Measurements from ENCODE around the gene RXRG.

The RXRG gene

GRCh38 chr1:165445388-165445787 lies 462 bp upstream of the RXRG start:
- DNase-seq, result no peak

- no peak for DNase-seq
Measured at GRCh38 chr1:165443539-165444311, 1.2 kb downstream of the RXRG start.

DNA sequence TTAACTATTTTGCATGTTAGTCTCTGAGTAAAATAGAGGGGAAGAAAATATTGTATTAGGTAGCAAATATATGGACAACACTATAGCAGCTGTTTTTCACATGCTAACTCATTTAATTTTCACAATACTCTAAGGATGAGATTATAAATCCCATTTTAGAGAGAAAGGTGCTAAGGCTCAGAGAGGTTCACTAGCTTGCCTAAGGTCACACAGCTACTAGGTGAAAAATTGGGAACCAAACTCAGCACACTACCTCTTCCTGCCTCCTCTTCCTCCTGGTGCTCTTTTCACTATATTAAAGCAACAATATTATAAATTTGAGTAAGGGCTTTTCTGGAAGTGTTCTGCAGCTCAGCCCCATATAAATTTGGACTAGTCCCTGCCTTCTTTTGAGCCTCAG lies 2.3 kb downstream of the RXRG start:
- no peak for DNase-seq

DNA sequence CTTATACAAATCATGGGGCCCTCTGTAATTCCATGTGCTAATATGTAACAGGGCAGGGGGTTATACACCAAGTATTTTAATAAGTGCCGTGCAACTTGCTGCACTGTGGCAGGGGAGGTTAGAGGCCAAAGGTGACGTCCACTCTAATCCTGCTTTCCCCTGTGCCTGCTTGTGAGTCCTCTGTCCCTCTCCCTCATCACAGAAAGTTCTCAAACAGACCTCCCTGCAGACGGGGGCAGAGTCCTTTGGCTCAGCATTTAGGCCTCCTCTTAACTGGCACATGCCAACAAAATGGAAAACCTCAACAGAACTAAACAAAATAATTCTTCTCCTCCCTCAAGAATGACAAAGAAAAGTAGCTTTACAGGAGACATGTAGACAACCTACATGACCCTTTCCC lies 2.9 kb downstream of the RXRG start:
- DNase-seq, result no peak

GRCh38 chr1:165441166-165441880 lies 3.6 kb downstream of the RXRG start:
- DNase-seq, result no peak

GRCh38 chr1:165439330-165439729 lies 5.6 kb downstream of the RXRG start:
- no peak for DNase-seq

DNA sequence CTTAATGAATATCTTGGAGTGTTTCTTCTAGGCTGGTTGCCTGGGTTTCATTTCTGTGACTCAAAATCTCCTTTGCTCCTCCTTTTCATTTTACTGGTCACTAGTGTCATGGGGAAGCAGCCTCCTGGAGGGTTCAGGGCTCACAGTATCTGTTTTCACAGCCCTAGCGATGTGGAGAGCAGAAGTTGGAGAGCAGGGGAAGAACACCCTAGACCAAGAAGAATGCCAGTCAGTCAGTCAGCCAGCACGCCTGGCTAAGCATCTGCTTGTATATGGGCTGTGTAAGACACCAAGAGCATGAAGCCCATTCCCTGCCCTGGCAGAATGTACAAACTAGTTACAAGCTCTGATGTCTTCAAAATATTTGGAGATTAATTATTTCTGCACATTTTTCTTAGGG lies 7.9 kb downstream of the RXRG start:
- DNase-seq, result no peak

DNA sequence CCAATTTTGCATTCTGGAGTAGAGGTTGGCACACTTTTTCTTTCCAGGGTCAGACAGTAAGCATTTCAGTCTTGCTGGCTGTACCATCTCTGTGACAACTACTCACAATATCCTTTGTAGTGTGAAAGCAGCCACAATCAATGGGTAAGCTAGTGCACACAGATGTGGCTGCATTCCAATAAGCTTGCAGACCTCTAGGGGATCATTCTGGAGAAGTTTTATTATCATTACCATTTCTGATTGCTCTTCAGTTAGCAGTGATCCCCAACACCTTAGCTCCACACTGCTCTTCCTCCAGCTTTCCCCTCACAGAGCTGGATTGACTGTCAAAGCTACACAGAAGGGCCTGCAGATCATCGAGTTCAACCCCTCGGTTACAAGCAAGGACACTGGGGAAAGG lies 9.1 kb downstream of the RXRG start:
- DNase-seq, result no peak

DNA sequence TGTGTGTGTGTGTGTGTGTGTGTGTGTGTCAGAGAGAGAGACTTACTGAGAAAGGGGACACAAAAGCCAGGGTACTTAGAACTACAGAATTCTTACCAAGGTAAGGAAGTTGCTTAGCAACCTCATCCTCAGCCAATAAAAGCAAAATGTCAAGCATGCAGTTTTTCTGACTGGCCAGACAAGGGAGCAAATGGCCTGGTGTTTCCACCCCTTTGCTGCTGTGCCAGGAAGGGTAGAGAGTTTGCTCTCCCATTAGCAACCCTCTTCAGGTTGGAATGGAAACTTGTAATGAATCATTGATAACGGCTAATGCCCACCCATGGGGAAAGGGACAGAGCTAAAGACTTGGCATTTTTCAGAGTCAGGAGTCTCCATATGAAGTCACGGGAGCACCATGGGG lies 10.6 kb downstream of the RXRG start:
- DNase-seq, result no peak

DNA sequence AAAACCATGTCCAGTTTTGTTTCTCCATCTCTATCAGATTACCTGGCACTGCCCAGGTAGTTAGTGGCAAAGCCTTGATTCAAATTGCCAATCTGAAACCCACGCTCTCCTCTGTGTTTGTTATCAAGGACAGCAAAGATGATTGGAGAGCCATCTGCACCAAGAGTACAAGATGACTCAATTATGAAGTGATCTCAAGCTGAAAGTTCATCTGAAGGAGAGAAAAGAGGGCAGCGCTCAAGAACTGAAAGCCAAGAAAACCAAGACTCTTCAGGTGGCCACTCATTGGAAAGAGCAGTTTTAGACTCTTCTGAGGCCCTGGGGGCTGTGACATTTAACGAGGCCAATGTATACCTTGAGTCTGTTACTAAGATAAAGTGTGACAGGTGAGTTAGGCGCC lies 13.8 kb downstream of the RXRG start:
- no peak for DNase-seq

GRCh38 chr1:165426745-165427144 lies 18.2 kb downstream of the RXRG start:
- DNase-seq, result no peak

GRCh38 chr1:165425621-165426020 lies 19.3 kb downstream of the RXRG start:
- DNase-seq, result no peak

DNA sequence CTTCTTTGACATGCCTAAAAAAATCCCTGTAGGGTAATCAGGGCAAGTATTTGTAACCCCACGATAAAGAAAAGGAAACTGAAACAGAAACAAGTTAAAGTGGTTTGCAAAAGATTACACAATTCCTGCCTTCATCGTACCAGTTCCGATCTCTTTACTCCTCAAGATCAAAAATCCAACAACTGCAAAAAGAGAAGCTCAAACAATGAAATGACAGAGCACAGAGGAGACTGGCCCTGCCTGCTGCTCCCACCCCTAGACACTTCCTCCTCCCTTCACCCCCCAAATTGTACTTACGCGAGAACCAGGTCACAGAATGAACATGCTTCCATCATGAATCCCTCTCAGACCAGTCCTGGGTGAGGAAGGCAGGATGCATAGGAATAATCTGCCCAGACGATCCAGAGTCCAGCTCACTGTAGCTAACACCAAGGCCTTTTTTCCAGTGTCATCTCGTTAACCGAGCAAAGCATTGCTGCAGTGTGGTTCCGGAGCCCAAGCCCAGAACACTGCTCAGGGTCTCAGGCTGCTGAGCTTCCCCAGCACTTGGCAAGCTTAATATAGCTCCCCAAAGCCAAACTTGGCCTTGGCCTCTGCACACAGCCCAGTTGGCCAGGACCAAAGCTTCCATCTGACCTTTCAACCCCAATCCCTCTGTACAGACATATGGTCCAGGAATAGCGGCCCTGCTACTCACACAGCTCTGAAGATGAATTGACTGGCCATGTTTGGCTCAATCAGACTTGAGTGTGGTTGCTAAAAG lies 20.3 kb downstream of the RXRG start:
- no peak for DNase-seq

DNA sequence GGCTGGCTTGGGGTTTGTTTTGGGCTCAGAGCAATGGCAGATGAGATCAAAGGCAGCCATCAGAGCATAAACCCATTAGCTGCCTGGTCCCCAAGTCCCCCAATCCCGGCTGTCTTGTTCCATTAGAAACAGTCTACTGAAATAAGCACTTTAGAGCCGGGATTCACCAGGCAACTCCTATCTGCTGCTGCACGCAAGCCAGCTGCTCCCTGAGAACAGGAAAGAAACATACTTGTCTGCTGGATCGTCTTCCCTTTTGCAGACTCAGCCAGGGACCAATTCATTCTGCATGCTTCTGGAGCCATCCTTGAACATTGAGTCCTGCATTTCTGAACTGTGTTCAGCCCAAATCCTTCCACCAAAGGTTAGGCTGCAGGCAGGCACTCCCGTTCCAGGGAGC lies 21.8 kb downstream of the RXRG start:
- DNase-seq, result no peak

GRCh38 chr1:165420655-165421054 lies 24.3 kb downstream of the RXRG start:
- no peak for DNase-seq

- DNase-seq, result no peak
Measured at GRCh38 chr1:165419839-165420238, 25.1 kb downstream of the RXRG start.

GRCh38 chr1:165418195-165418594 lies 26.7 kb downstream of the RXRG start:
- DNase-seq, result no peak

DNA sequence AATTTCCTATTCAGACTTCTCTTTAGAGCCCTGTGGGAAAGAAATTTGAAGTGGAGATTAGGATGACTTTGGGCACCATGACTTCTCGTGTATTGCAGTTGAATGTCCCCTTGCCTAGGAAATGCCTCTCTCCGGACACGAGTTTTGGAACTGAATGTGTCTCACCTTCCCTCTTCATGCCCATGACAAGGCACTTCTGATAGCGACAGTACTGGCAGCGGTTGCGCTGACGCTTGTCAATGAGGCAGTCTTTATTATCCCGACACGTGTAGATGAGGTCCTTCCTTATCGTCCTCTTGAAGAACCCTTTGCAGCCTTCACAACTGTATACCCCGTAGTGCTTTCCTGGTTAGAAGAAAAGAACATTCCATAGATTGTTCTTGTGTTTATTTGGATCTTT lies 28.1 kb downstream of the RXRG start:
- no peak for DNase-seq

DNA sequence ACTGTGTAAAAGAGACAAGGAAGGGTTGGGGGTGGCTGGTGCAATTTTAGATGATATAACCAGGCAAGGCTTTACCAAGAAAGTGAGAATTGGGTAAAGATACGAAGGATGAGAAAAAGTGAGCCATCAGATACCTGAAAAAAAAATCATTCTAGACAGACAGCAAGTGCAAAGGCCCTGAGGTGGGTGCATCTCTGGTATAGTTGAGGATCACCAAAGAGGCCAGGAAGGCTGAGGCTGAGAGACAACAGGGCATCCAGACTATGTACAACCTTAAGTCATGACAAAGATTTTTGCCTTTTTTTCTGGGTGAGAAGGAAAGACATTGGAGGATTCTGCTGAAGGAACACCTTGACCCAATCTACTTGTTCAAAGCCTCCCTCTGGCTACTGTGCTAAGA lies 29.9 kb downstream of the RXRG start:
- no peak for DNase-seq

GRCh38 chr1:165414620-165415019 lies 30.3 kb downstream of the RXRG start:
- no peak for DNase-seq

- DNase-seq, result no peak
Measured at GRCh38 chr1:165411396-165411795, 33.5 kb downstream of the RXRG start.

- DNase-seq, result no peak
Measured at GRCh38 chr1:165409657-165410358, 35.1 kb downstream of the RXRG start.

DNA sequence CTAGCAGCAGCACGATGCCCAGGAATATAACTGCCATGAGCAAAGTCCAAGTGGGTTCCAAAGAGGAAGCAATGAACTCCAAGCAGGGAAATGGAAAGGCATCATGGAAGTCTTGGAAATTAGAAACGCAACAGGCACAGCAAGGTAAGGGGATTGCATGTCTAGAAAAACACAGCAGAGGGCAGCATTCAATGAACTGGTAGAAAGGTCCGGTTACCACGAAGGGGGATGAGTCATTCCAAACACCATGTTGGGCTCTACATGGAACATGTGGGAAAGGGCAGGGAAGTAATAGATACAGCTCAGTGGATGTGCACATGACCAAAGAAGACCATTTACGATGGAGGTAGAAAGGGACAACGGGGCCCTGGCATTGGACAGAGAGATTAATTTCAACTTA lies 36.4 kb downstream of the RXRG start:
- no peak for DNase-seq

All from activated gamma-delta T cell (primary cell).